Colonic mucosa (tissue), 4 donors: Measurements from ENCODE around the gene PRR35. TPM values are rescaled to one million over a fixed set of nuclear protein-coding genes. Genes with fewer than 3 reads are reported as not detected.

Experiments
- DNase-seq: peaks from one replicate; pipeline ENCODE4 v3.0.0-alpha.2; 2020
- H3K27ac ChIP-seq: fragments of 200-600 bp; one replicate; pipeline ENCODE4 v1.8.0; 2021
- H3K27me3 ChIP-seq: fragments of 200-600 bp; one replicate; pipeline ENCODE4 v1.8.0; 2021
- H3K36me3 ChIP-seq: fragments of 200-600 bp; one replicate; pipeline ENCODE4 v1.8.0; 2021
- H3K4me1 ChIP-seq: fragments of 200-600 bp; one replicate; pipeline ENCODE4 v1.8.0; 2021; ENCODE audit warnings: mild to moderate bottlenecking
- H3K4me3 ChIP-seq: fragments of 200-600 bp; one replicate; pipeline ENCODE4 v1.8.0; 2021
- H3K9ac ChIP-seq, 2 donors: one replicate each; pipeline ENCODE4 v1.7.0; 2013; ENCODE audit warnings: control low read depth in 2 of 2, low read depth in 2 of 2, low read length in 2 of 2
- H3K9me3 ChIP-seq: fragments of 200-600 bp; one replicate; pipeline ENCODE4 v1.8.0; 2021
- CTCF ChIP-seq: fragments of 200-600 bp; IDR thresholded peaks from one replicate; pipeline ENCODE4 v1.8.0; 2022; ENCODE audit warnings: antibody characterized with exemption, mild to moderate bottlenecking
- intact Hi-C: fragments of 100-400 bp; cut with DNase I; formaldehyde crosslinking; loops from one replicate; pipeline ENCODE4 v1.14.1; 2022
- total RNA-seq, 2 donors: library from RNA; stranded (reverse); fragmentation: NEBNext Ultra II Directional in 1 of 2; extraction: Animal tissue kit (Norgen Biotek cat#: 25700) in 1 of 2; gene quantifications; one replicate each; pipeline ENCODE4 v1.2.1, GENCODE V29; 2021
- donor health status: healthy.
- donor health status: DM: no; HTN: no; CAD: no.
- donor health status: DM: no; HTN: no; CAD: no.

The PRR35 gene
- total RNA-seq, 2 donors from 2014 or later: not detected

DNA sequence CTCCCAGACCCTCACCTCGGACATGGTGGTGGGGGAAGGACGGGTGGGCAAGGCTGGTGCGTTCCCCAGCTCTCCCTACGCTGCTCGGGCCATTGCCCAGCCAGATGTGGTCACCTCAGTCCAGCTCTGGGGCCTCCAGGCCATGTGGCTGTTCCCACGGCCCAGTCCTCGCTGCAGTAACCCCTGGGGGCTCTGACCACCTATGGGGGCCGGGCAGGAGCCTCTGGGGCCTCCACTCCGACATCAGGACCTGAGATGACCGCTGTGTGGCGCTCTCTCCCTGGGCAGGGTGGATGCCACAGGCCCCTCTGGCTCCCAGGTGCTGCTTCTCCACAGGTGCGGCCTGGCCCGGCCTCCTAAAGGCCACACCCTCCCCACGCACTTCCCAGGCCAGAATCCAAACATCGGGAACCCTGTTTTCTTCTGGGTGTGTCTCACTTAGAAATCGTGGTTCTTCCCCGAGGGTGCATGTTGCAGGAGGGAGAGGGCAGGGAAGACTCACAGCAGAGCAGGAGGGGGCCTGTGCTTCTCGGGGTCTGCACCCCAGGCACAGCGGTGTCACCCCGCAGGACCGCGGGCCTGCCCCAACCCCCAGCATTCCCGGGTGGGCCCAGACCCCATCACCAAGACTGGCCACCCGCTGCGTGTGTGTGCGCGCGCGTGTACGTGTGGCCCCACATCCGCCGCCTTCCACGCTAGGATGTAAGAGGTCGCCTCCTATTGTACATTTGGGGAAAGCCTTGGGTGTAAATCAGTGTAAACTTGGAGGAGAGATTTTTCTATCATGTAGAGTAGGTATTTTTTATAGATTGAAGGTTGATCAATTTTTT, 38.6 kb upstream of the PRR35 start:
- Histone ChIP-seq H3K27me3 (no peaks in the 10 kb centered on the region), H3K4me1 (peaks cover 13% of the 10 kb centered on the region), H3K27ac (no peak overlapping the region), H3K4me3 (no peak overlapping the region), H3K9ac (no peak overlapping the region), H3K9me3 (no peaks in the 10 kb centered on the region), H3K36me3 (no peaks in the 10 kb centered on the region)
- DNase-seq: peak; percentile 80
- intact Hi-C loops: no loop called here
- peak; percentile 34 for TF ChIP-seq CTCF

GRCh38 chr16:522320-523096, 37.7 kb upstream of the PRR35 start:
- intact Hi-C loops: no loop called here
- DNase-seq: no peak
- no peaks in the 10 kb centered on the region for H3K9me3 ChIP-seq

DNA sequence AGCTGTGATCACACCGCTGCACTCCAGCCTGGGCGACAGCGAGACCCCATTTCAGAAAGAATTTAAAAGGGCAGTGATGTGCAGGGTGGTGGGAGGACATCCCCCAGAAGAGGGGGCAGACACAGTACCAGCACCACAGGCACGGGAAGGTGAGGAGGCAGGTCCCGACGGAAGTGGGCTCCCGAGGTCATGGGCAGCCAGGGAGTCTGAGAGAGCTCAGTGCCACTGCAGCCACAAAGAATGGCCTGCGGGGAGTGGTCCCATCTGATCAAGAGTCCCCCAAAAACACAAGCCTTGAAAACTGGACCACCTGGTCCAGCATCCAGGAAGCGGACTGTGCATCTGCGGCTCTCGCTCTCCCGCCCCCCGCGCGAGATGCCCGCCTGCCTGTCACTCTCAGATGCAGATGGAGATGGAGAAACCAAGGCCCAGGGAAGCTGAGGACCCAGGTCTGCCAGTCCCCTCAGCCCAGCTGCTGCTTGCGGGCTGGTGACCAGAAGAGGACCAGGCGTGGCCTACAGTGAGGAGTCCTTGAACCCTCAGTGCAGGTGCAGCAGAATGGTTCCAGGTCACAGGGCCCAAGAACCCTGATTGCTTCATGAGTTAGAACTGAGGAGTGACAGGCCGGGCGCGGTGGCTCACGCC, 37.0 kb upstream of the PRR35 start:
- intact Hi-C loops: no loop called here
- TF ChIP-seq CTCF: no peak
- no peak overlapping the region for H3K27ac ChIP-seq
- no peaks in the 10 kb centered on the region for H3K36me3 ChIP-seq
- H3K4me1 ChIP-seq: peaks cover 15% of the 10 kb centered on the region
- H3K9ac ChIP-seq: no peak overlapping the region
- H3K4me3 ChIP-seq: no peak overlapping the region
- DNase-seq: no peak
- H3K27me3 ChIP-seq: no peaks in the 10 kb centered on the region
- H3K9me3 ChIP-seq: no peaks in the 10 kb centered on the region

More at GRCh38 chr16:522320-523096, 37.7 kb upstream of the PRR35 start:
- no peak for TF ChIP-seq CTCF
- no peak overlapping the region for H3K9ac ChIP-seq
- no peaks in the 10 kb centered on the region for H3K27me3 ChIP-seq
- no peak overlapping the region for H3K4me3 ChIP-seq
- no peak overlapping the region for H3K27ac ChIP-seq
- no peaks in the 10 kb centered on the region for H3K36me3 ChIP-seq
- peaks cover 15% of the 10 kb centered on the region for H3K4me1 ChIP-seq

GRCh38 chr16:524274-525040, 35.7 kb upstream of the PRR35 start:
- DNase-seq: no peak

More at GRCh38 chr16:524274-525040, 35.7 kb upstream of the PRR35 start:
- TF ChIP-seq CTCF: no peak
- H3K4me1 ChIP-seq: peaks cover 19% of the 10 kb centered on the region
- no peaks in the 10 kb centered on the region for H3K27me3 ChIP-seq
- H3K4me3 ChIP-seq: no peak overlapping the region
- intact Hi-C loops: no loop called here
- no peaks in the 10 kb centered on the region for H3K36me3 ChIP-seq
- no peak overlapping the region for H3K27ac ChIP-seq
- H3K9ac ChIP-seq: no peak overlapping the region
- no peaks in the 10 kb centered on the region for H3K9me3 ChIP-seq
